Neural cell (in vitro differentiated cells): ENCODE measurements around the gene OR52N4. TPM values are rescaled to one million over a fixed set of nuclear protein-coding genes. Genes with fewer than 3 reads are reported as not detected.
A peak's percentile ranks its signal among the peaks of the same experiment; 100 is the strongest.

Experiments used
- H2AFZ ChIP-seq: fragments of 200-600, 300-800 bp; sonication (generic), shearing (Covaris generic); 2 replicates; pipeline ENCODE4 v1.6.0; 2014; ENCODE audit warnings: low read depth, mild to moderate bottlenecking, antibody characterized with exemption, low read length, moderate library complexity
- H3F3A ChIP-seq: fragments of 200-600 bp; shearing (Covaris generic); 2 replicates; pipeline ENCODE4 v1.6.1; 2016; ENCODE audit warnings: mild to moderate bottlenecking, moderate library complexity, mixed read lengths, antibody characterized with exemption, low read length; ENCODE audit not compliant: insufficient read depth, poor library complexity, severe bottlenecking
- H3K27ac ChIP-seq: fragments of 200-600, 300-800 bp; sonication (generic), shearing (Covaris generic); 2 replicates; pipeline ENCODE4 v1.5.1; 2014; ENCODE audit warnings: mild to moderate bottlenecking, low read length, moderate library complexity
- H3K27me3 ChIP-seq: fragments of 300-800, 200-600 bp; sonication (generic), shearing (Covaris generic); 2 replicates; pipeline ENCODE4 v1.6.0; 2014; ENCODE audit warnings: mild to moderate bottlenecking, low read depth, low read length, moderate library complexity; ENCODE audit not compliant: insufficient read depth
- H3K36me3 ChIP-seq: fragments of 300-800, 200-600 bp; sonication (generic), shearing (Covaris generic); 2 replicates; pipeline ENCODE4 v1.5.1; 2014; ENCODE audit warnings: mild to moderate bottlenecking, antibody characterized with exemption, low read length, moderate library complexity; ENCODE audit not compliant: insufficient read depth
- H3K4me2 ChIP-seq: fragments of 300-800, 200-600 bp; sonication (generic), shearing (Covaris generic); 2 replicates; pipeline ENCODE4 v1.6.0; 2014; ENCODE audit warnings: mild to moderate bottlenecking, low read length
- H3K4me3 ChIP-seq: fragments of 300-800, 200-600 bp; sonication (generic), shearing (Covaris generic); 2 replicates; pipeline ENCODE4 v1.5.1; 2014; ENCODE audit warnings: mild to moderate bottlenecking, low read length, moderate library complexity
- H3K79me2 ChIP-seq: fragments of 200-600 bp; shearing (Covaris generic); replicated peaks from 2 replicates; pipeline ENCODE4 v1.6.0; 2014; ENCODE audit warnings: mild to moderate bottlenecking, low read length, moderate library complexity; ENCODE audit not compliant: insufficient read depth
- H3K9ac ChIP-seq: fragments of 300-800, 200-600 bp; sonication (generic), shearing (Covaris generic); 2 replicates; pipeline ENCODE4 v1.6.1; 2016; ENCODE audit warnings: mild to moderate bottlenecking, low read length, mixed read lengths
- H3K9me2 ChIP-seq: fragments of 200-600 bp; shearing (Covaris generic); 2 replicates; pipeline ENCODE4 v1.6.1; 2016; ENCODE audit warnings: mild to moderate bottlenecking, low read length, mixed read lengths; ENCODE audit not compliant: insufficient read depth
- H3K9me3 ChIP-seq: fragments of 200-600, 300-800 bp; sonication (generic), shearing (Covaris generic); 2 replicates; pipeline ENCODE4 v1.6.1; 2016; ENCODE audit warnings: mild to moderate bottlenecking, mixed run types, low read length, moderate library complexity, mixed read lengths
- H4K20me1 ChIP-seq: fragments of 200-600 bp; shearing (Covaris generic); 2 replicates; pipeline ENCODE4 v1.6.1; 2016; ENCODE audit warnings: mild to moderate bottlenecking, mixed run types; ENCODE audit not compliant: insufficient read depth
- EP300 ChIP-seq: fragments of 450-650 bp; conservative IDR thresholded peaks from 2 replicates; pipeline ENCODE4 v1.6.1; 2014; ENCODE audit warnings: antibody characterized with exemption, mild to moderate bottlenecking, moderate library complexity; ENCODE audit not compliant: poor library complexity, severe bottlenecking
- EZH2 ChIP-seq: fragments of 200-600, 300-800 bp; shearing (Covaris generic), sonication (generic); IDR thresholded peaks from 2 replicates; pipeline ENCODE4 v1.6.1; 2014; ENCODE audit warnings: antibody characterized with exemption, low read length, borderline replicate concordance, mild to moderate bottlenecking; ENCODE audit not compliant: insufficient read depth, poor library complexity, severe bottlenecking
- MXI1 ChIP-seq: fragments of 450-650 bp; conservative IDR thresholded peaks from 2 replicates; pipeline ENCODE4 v1.6.1; 2014; ENCODE audit warnings: antibody characterized with exemption, mild to moderate bottlenecking; ENCODE audit not compliant: poor library complexity, severe bottlenecking
- REST ChIP-seq: IDR thresholded peaks from 2 replicates; pipeline ENCODE4 v1.6.1; 2012; ENCODE audit warnings: borderline replicate concordance
- SMC3 ChIP-seq: fragments of 450-650 bp; conservative IDR thresholded peaks from 2 replicates; pipeline ENCODE4 v1.6.1; 2014; ENCODE audit warnings: antibody characterized with exemption, mild to moderate bottlenecking, moderate library complexity; ENCODE audit not compliant: poor library complexity
- polyA plus RNA-seq: library from polyadenylated mRNA; depleted of rRNA; stranded (reverse); fragments of >200 nt; gene quantifications from 2 replicates; pipeline ENCODE4 v1.2.3, GENCODE V29; 2014
- TF ChIP-seq, protein P1 (sequence below): fragments of 450-650 bp; IDR thresholded peaks from 2 replicates; pipeline ENCODE4 v1.5.1; 2014; ENCODE audit warnings: antibody characterized with exemption, mild to moderate bottlenecking, moderate library complexity; ENCODE audit not compliant: poor library complexity, severe bottlenecking

OR52N4 gene
- polyA plus RNA-seq, 1 donor from 2014 or later = not detected

DNA sequence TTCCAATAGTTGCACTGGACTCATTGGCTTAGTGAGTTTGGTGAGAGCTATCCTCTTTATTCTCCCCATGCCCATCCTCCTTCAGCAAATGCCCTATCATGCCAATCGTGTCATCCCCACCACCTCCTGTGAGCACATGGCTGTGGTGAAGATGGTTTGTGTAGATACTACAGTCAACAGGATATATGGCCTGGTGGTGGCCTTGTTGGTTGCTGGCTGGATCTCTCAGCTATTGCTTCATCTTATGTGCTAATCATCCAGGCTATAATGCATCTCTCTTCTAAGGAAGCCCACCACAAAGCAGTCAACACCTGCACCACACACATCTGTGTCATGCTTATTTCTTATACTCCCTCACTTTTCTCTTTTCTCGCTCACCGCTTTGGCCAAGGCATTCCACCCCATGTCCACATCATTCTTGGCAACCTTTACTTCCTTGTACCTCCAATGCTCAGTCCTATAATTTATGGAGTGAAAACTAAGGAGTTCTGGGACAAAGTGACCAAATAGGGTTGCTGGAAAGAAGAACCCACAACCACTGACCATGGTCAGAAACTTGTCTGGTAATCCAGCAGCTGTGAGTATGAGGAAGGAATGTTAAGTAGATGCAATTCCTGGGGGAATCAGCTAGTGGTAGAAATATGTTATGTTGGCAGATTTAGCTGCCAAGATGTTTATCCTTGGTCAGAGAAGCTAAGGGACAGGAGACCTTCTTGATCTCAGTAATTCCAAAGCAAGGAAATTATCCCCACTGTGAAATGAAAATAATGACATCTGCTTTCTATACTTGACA lies 34.1 kb upstream of the OR52N4 start:
- H3K9me3 ChIP-seq = no peaks in the 10 kb centered on the region
- no peak overlapping the region for H3K4me3 ChIP-seq
- no peaks in the 10 kb centered on the region for H3K36me3 ChIP-seq
- TF ChIP-seq EP300 (peak; percentile 33), SMC3 (no peak), MXI1 (no peak)
- TF ChIP-seq, protein P1, sequence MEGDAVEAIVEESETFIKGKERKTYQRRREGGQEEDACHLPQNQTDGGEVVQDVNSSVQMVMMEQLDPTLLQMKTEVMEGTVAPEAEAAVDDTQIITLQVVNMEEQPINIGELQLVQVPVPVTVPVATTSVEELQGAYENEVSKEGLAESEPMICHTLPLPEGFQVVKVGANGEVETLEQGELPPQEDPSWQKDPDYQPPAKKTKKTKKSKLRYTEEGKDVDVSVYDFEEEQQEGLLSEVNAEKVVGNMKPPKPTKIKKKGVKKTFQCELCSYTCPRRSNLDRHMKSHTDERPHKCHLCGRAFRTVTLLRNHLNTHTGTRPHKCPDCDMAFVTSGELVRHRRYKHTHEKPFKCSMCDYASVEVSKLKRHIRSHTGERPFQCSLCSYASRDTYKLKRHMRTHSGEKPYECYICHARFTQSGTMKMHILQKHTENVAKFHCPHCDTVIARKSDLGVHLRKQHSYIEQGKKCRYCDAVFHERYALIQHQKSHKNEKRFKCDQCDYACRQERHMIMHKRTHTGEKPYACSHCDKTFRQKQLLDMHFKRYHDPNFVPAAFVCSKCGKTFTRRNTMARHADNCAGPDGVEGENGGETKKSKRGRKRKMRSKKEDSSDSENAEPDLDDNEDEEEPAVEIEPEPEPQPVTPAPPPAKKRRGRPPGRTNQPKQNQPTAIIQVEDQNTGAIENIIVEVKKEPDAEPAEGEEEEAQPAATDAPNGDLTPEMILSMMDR = no peak
- no peak overlapping the region for H2AFZ ChIP-seq
- H3K27me3 ChIP-seq = no peaks in the 10 kb centered on the region
- H4K20me1 ChIP-seq = no peaks in the 10 kb centered on the region
- H3K9me2 ChIP-seq = no peaks in the 10 kb centered on the region
- H3K27ac ChIP-seq = no peak overlapping the region
- H3K79me2 ChIP-seq = no peaks in the 10 kb centered on the region
- no peaks in the 10 kb centered on the region for H3F3A ChIP-seq
- no peak overlapping the region for H3K9ac ChIP-seq
- no peak overlapping the region for H3K4me2 ChIP-seq

GRCh38 chr11:5722622-5723021 lies 31.4 kb upstream of the OR52N4 start:
- Histone ChIP-seq H2AFZ (no peak overlapping the region), H3K9ac (no peak overlapping the region), H3K27ac (no peak overlapping the region), H3K27me3 (no peaks in the 10 kb centered on the region), H3K4me2 (no peak overlapping the region), H3K9me3 (no peaks in the 10 kb centered on the region), H3K36me3 (no peaks in the 10 kb centered on the region), H4K20me1 (no peaks in the 10 kb centered on the region), H3K4me3 (no peak overlapping the region), H3K79me2 (no peaks in the 10 kb centered on the region), H3F3A (no peaks in the 10 kb centered on the region), H3K9me2 (no peaks in the 10 kb centered on the region)
- no peak for TF ChIP-seq EP300
- TF ChIP-seq EZH2 = no peak
- no peak for TF ChIP-seq SMC3
- TF ChIP-seq MXI1 = no peak
- no peak for TF ChIP-seq REST
